Heart left ventricle (tissue), 16 donors: ENCODE results near the gene MYO1E. TPM values are rescaled to one million over a fixed set of nuclear protein-coding genes. Genes with fewer than 3 reads are reported as not detected.
A peak's percentile ranks its signal among the peaks of the same experiment; 100 is the strongest.

ENCODE experiments used
- ATAC-seq, 4 donors: fragments of 200-7000 bp; cut with Tn5 transposase; one replicate each; pipeline ENCODE4 v1.9.1; 2020 to 2022; ENCODE audit warnings: moderate library complexity in 4 of 4, mild to moderate bottlenecking in 3 of 4, moderate number of reproducible peaks in 1 of 4
- DNase-seq, 5 donors: peaks; one replicate each; pipeline ENCODE4 v3.0.0-alpha.2; 2020
- H3K27ac ChIP-seq, 12 donors: fragments of 200-600 bp; sonication (generic) in 4 of 12; one replicate each; pipeline versions ENCODE4 v1.5.0 to v1.8.0; 2016 to 2022; ENCODE audit warnings: mild to moderate bottlenecking in 2 of 12
- H3K27me3 ChIP-seq, 9 donors: fragments of 200-600 bp; sonication (generic) in 2 of 9; one replicate each; pipeline versions ENCODE4 v1.5.1 to v1.8.0; 2016 to 2022; ENCODE audit warnings: mild to moderate bottlenecking in 3 of 9
- H3K36me3 ChIP-seq, 9 donors: fragments of 200-600 bp; sonication (generic) in 2 of 9; one replicate each; pipeline versions ENCODE4 v1.5.0 to v1.8.0; 2018 to 2022; ENCODE audit warnings: mild to moderate bottlenecking in 2 of 9
- H3K4me1 ChIP-seq, 12 donors: fragments of 200-600 bp; sonication (generic) in 4 of 12; one replicate each; pipeline versions ENCODE4 v1.5.0 to v1.8.0; 2016 to 2022; ENCODE audit warnings: mild to moderate bottlenecking in 3 of 12
- H3K4me3 ChIP-seq, 12 donors: fragments of 200-600 bp; sonication (generic) in 4 of 12; one replicate each; pipeline versions ENCODE4 v1.5.0 to v1.8.0; 2017 to 2022; ENCODE audit warnings: mild to moderate bottlenecking in 9 of 12, moderate library complexity in 4 of 12
- H3K9me3 ChIP-seq, 12 donors: fragments of 200-600 bp; sonication (generic) in 4 of 12; one replicate each; pipeline versions ENCODE4 v1.5.0 to v1.8.0; 2016 to 2022; ENCODE audit warnings: mild to moderate bottlenecking in 1 of 12
- CTCF ChIP-seq, 12 donors: fragments of 200-600 bp; sonication (generic) in 4 of 12; IDR thresholded peaks; one replicate each; pipeline versions ENCODE4 v1.5.0 to v1.8.0; 2018 to 2022; ENCODE audit warnings: antibody characterized with exemption in 12 of 12, mild to moderate bottlenecking in 5 of 12
- POLR2A ChIP-seq, 2 donors: fragments of 450-650 bp; IDR thresholded peaks; one replicate each; pipeline ENCODE4 v1.6.1; 2017; ENCODE audit warnings: antibody characterized with exemption in 2 of 2, mild to moderate bottlenecking in 2 of 2, moderate library complexity in 2 of 2
- WGBS, 4 donors: extraction: QIAGEN DNeasy Blood & Tissue Kit in 2 of 4; methylation state at CpG; one replicate each; pipeline versions ENCODE4 v1.1.5 to v1.1.7; 2013 to 2018; 5-methylcytosine and 5-hydroxymethylcytosine counted together
- intact Hi-C, 10 donors: fragments of 100-400 bp; cut with DNase I; formaldehyde crosslinking; loops; one replicate each; pipeline versions ENCODE4 v1.11.1 to v1.14.2; 2022
- polyA plus RNA-seq, 2 donors: library from polyadenylated mRNA; stranded (reverse); fragments of 200-250 nt; gene quantifications; one replicate each; pipeline ENCODE4 v1.2.3, GENCODE V29; 2013
- total RNA-seq, 9 donors: library from RNA; depleted of rRNA in 2 of 9; stranded (reverse); fragments of >200 nt in 2 of 9; fragmentation: NEBNext Ultra II Directional in 3 of 9; extraction: Animal tissue kit (Norgen Biotek cat#: 25700) in 3 of 9; gene quantifications; one replicate each; pipeline versions ENCODE4 v1.1.0 to v1.2.4, GENCODE V29; 2016 to 2023
- donor health status: ischemic (EF 13 %, LVEDD 7.1; RV severe dilation, severe dysfunction).
- donor health status: healthy with polysubstance abuse.
- donor health status: DM: no; HTN: yes; CAD: no.
- donor health status: DM: no; HTN: no; CAD: no.
- donor health status: ischemic (EF 25% LVEDD 6.9; RV normal size, moderate dysfunction).
- donor health status: ischemic (EF 25% LVEDD 5.7; RV mildly dilated, moderate dysfunction).
- donor health status: healthy.
- donor health status: DM: yes; HTN: yes; CAD: no.
- donor health status: ischemic (EF 35%, LVEDD 5.7; RV mildly dilated, moderate dysfunction).
- donor health status: nonischemic (EF 11% LVEDD 7.7; RV severe dilation, severe dysfunction).
- donor health status: DM: yes; HTN: yes; CAD: no.
- donor health status: PGD.
- donor health status: ischemic (EF 29% LVEDD 5.4; RV normal size, mild dysfunction).
- donor health status: nonischemic (EF 23%, LVEDD 6.1; RV moderate dilation, normal function).

MYO1E gene
- total and polyA plus RNA-seq, 11 donors, result 8.5 to 98.6 (median 25.2) TPM

DNA sequence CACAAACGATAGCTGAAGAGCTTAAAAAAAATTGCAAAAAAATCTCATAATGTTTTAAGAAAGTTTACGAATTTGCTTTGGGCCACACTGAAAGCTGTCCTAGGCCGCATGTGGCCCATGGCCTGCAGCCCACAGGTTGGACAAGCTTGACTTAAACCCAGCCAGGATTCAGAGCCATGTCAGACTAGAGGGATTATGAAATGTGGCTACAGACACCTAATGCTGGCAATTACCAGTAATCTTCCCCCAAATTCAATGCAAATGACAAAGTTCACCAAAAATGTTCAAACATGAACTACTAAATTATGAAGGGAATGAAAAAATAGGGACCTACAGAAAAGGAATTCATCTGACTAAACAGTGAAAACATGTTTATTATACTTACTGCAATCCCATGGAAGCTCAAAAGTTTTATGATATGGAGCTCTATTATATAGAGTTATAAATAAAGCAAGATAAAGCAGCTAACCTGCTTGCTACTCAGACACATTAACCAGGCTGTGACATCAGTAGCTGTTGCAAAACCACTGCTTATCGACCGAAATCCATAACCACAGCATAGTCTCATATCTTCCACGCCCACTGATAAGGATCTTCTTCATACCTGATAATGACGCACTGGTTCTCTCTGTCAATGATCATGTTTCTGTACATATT is 116.9 kb downstream of the MYO1E start:
- no peaks in the 10 kb centered on the region for H3K9me3 ChIP-seq
- 82 to 90% (median 90%) methylated on average over 7 of the region's 7 CpGs for WGBS, 4 donors
- intact Hi-C loops, result no loop called here

DNA sequence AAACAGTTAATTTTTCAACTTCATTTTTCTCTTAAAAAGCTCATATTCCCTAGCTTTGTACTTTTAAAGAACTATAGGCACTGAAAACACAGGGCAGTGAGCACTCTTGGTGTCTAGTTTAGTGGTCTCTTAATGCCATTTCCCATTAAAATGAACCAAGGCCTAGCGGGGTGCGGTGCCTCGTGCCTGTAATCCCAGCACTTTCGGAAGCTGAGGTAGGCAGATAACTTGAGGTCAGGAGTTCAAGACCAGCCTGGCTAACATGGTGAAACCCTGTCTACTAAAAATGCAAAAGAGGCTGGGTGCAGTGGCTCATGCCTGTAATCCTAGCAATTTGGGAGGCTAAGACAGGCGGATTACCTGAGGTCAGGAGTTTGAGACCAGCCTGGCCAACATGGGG is 120.5 kb downstream of the MYO1E start:
- Histone ChIP-seq H3K4me1 (peaks cover 0 to 16% (median 4%) of the 10 kb centered on the region in 12 donors), H3K27me3 (no peaks in the 10 kb centered on the region), H3K36me3 (peaks cover 0 to 30% (median 18%) of the 10 kb centered on the region in 9 donors), H3K4me3 (no peak overlapping the region), H3K9me3 (no peaks in the 10 kb centered on the region), H3K27ac (no peak overlapping the region)
- no peak for TF ChIP-seq CTCF (IDR thresholded peaks at IDR 0.05)
- TF ChIP-seq POLR2A (IDR thresholded peaks at IDR 0.05), result no peak
- no peak for DNase-seq
- no peak for ATAC-seq
- intact Hi-C loops, result loop anchor here in 2 of 10 donors (5.0 kb wide), 1 partner anchor 120 kb away; the partner anchor contains the start of gene MYO1E (in 2 of the 2)
- 90 to 97% (median 95%) methylated on average over 5 of the region's 5 CpGs for WGBS, 4 donors

More for the DNA sequence above, 116.9 kb downstream of the MYO1E start:
- H3K36me3 ChIP-seq, result peaks cover 0 to 38% (median 30%) of the 10 kb centered on the region in 9 donors
- TF ChIP-seq CTCF (IDR thresholded peaks at IDR 0.05), result no peak
- TF ChIP-seq POLR2A (IDR thresholded peaks at IDR 0.05), result no peak
- no peak overlapping the region for H3K27ac ChIP-seq
- H3K4me3 ChIP-seq, result no peak overlapping the region
- DNase-seq, result no peak
- no peak for ATAC-seq
- peaks cover 0 to 4% (median 0%) of the 10 kb centered on the region in 12 donors for H3K4me1 ChIP-seq
- H3K27me3 ChIP-seq, result no peaks in the 10 kb centered on the region

DNA sequence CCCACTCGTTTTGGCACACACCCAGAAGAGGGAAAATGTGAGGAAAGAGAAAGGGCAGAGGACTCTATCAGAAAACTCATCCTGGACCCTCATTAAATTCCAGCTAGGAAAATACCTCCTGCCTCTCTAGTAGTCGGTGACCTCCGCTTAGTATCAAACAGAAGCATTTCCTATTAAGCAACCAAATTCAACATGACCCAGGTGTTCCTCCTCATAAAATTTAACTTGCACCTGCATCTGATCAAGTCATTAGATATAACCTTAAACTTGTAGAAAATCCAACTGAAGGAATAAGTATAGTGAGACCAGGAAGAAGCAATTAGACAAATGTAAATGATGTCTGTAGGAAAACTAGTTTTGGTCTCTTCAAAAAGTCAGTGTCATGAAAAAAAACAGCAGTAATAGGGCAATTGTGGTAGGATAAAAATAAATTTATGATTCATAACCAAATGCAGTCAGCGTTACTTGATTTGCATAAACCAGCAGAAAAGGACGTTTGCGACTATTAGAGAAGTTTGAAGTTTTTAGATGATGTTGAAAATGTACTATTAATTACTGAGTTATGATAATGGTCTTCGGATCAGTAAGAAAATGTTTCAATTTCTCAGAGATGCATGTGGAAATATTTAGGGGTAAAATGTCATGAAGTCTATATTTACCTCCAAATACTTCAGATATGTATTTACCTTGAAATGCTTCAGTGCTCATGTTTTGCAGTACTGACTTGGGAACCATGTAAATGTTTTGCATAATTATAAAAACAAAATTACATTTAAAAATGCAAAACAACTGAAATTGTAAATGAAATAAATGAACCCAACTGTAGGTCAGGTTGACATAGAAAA is 121.4 kb downstream of the MYO1E start:
- H3K4me1 ChIP-seq, result peaks cover 0 to 17% (median 4%) of the 10 kb centered on the region in 12 donors
- no peak for TF ChIP-seq POLR2A (IDR thresholded peaks at IDR 0.05)
- TF ChIP-seq CTCF (IDR thresholded peaks at IDR 0.05), result no peak
- no peak overlapping the region for H3K4me3 ChIP-seq
- intact Hi-C loops, result loop anchor here in 2 of 10 donors (5.0 kb wide), 1 partner anchor 121 kb away; the partner anchor contains the start of gene MYO1E (in 2 of the 2)
- H3K27ac ChIP-seq, result no peak overlapping the region
- ATAC-seq (no peak), DNase-seq (no peak)
- peaks cover 0 to 28% (median 18%) of the 10 kb centered on the region in 9 donors for H3K36me3 ChIP-seq
- no peaks in the 10 kb centered on the region for H3K9me3 ChIP-seq
- 77 to 90% (median 81%) methylated on average over 7 of the region's 7 CpGs for WGBS, 4 donors
- H3K27me3 ChIP-seq, result no peaks in the 10 kb centered on the region

DNA sequence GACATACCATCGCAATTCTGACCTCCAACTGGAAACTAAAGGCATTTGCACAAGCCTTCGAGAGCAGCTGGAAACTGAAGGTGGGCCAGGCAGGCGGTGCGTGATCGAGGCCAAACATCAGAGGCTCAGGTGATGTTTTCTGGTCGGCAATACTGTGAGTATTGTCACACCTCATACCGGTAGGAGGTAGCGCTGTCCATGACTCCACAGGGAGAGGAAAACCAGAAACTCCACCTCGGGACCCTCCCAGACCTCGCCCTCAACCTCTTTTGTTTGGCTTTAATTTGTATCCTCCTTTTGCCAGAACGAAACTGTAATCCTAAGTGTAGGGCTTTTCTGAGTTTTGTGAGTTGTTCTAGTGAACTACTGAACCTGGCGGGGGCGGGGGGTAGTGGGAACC is 122.4 kb downstream of the MYO1E start:
- H3K27ac ChIP-seq, result no peak overlapping the region

More for the DNA sequence above, 122.4 kb downstream of the MYO1E start:
- Histone ChIP-seq H3K27me3 (no peaks in the 10 kb centered on the region), H3K36me3 (peaks cover 0 to 20% (median 10%) of the 10 kb centered on the region in 9 donors), H3K4me1 (peaks cover 0 to 17% (median 4%) of the 10 kb centered on the region in 12 donors), H3K4me3 (no peak overlapping the region), H3K9me3 (no peaks in the 10 kb centered on the region)
- intact Hi-C loops, result loop anchor here in 2 of 10 donors (5.0 kb wide), 1 partner anchor 122 kb away; the partner anchor contains the start of gene MYO1E (in 2 of the 2)
- TF ChIP-seq CTCF (IDR thresholded peaks at IDR 0.05) (no peak), POLR2A (IDR thresholded peaks at IDR 0.05) (no peak)
- DNase-seq, result no peak
- ATAC-seq, result peak in 1 of 4 donors; percentile 20
- WGBS, 4 donors, result 84 to 89% (median 89%) methylated on average over 13 of the region's 13 CpGs
